Subcutaneous abdominal adipose tissue (tissue), 5 donors: ENCODE results near the gene CHRNE.

Experiments used
- H3K27ac ChIP-seq: one replicate; pipeline ENCODE4 v1.7.0; 2013; ENCODE audit warnings: low read depth, mild to moderate bottlenecking, inconsistent platforms, low read length, moderate library complexity
- H3K27me3 ChIP-seq, 5 donors: one replicate each; pipeline ENCODE4 v1.7.0; 2013; ENCODE audit warnings: low read length in 5 of 5, inconsistent platforms in 1 of 5; ENCODE audit not compliant: control insufficient read depth in 5 of 5, insufficient read depth in 4 of 5
- H3K36me3 ChIP-seq, 5 donors: one replicate each; pipeline ENCODE4 v1.7.0; 2013; ENCODE audit warnings: low read length in 5 of 5; ENCODE audit not compliant: control insufficient read depth in 5 of 5, insufficient read depth in 5 of 5
- H3K4me1 ChIP-seq, 5 donors: one replicate each; pipeline ENCODE4 v1.7.0; 2013; ENCODE audit warnings: low read length in 5 of 5, mild to moderate bottlenecking in 3 of 5, moderate library complexity in 1 of 5; ENCODE audit not compliant: control insufficient read depth in 5 of 5, insufficient read depth in 5 of 5
- H3K4me3 ChIP-seq, 5 donors: one replicate each; pipeline ENCODE4 v1.7.0; 2013; ENCODE audit warnings: low read length in 5 of 5, low read depth in 1 of 5
- H3K9ac ChIP-seq, 5 donors: one replicate each; pipeline ENCODE4 v1.7.0; 2013; ENCODE audit warnings: low read length in 5 of 5, mild to moderate bottlenecking in 4 of 5, moderate library complexity in 3 of 5
- H3K9me3 ChIP-seq, 5 donors: one replicate each; pipeline ENCODE4 v1.7.0; 2013; ENCODE audit warnings: low read length in 5 of 5; ENCODE audit not compliant: control insufficient read depth in 5 of 5
- donor health status: healthy.
- donor health status: healthy.
- donor health status: healthy.
- donor health status: healthy.
- donor health status: healthy.

The CHRNE gene

DNA sequence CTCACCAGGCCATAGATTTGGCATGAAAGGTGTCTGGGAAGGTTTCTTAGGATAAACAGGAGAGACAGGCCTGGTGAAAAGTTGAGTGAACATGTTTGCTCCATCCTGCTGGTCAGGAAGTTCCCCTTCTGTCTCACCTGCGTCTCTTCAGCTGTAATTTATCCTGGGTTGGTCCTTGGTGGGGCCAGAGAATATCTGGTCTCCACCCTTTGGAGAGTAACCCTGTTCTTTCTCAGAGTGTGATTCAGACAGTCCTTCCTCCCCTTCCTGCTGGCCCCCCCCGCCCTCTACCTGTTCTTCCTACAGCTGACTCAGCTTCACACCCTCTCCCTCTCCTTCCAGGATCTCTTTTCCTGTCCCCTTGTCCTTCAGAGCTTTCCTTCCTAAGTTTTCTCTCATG lies 52.7 kb downstream of the CHRNE start:
- Histone ChIP-seq H3K27ac (no peak overlapping the region), H3K9ac (no peak overlapping the region)

DNA sequence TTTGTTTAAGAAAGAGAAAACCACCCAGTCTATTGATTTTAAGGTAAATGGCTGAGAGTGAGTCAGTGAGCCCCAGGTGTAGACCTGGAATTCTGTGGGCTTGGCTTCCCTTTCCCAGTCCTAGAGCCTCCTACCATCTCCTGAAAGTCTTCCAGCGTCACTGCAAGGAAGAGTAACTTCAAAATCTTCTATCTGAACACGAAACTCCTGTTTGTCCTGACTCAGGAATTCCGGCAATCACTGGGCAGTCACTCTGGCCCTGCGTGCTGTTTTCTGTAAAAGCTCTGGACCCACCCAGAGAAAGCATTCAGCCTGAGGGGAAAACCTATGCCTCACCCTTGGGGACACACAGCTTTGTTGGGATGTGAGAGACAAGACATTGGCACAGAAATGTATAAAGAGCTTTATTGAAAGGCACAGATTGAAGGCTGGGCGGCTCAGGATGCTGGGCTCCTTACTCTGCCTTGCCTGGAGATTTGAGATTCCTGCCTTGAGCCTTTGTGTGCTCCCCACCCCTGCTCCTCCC lies 53.8 kb downstream of the CHRNE start:
- H3K27me3 ChIP-seq = no peaks in the 10 kb centered on the region
- H3K36me3 ChIP-seq = peaks cover 0 to 5% (median 2%) of the 10 kb centered on the region in 5 donors
- H3K4me3 ChIP-seq = no peak overlapping the region
- no peak overlapping the region for H3K9ac ChIP-seq
- H3K9me3 ChIP-seq = no peaks in the 10 kb centered on the region
- peaks cover 0 to 28% (median 0%) of the 10 kb centered on the region in 5 donors for H3K4me1 ChIP-seq
- H3K27ac ChIP-seq = no peak overlapping the region

More for the DNA sequence above, 52.7 kb downstream of the CHRNE start:
- H3K27me3 ChIP-seq = no peaks in the 10 kb centered on the region
- H3K4me1 ChIP-seq = peaks cover 0 to 20% (median 0%) of the 10 kb centered on the region in 5 donors
- H3K9me3 ChIP-seq = no peaks in the 10 kb centered on the region
- H3K4me3 ChIP-seq = no peak overlapping the region
- H3K36me3 ChIP-seq = peaks cover 0 to 10% (median 5%) of the 10 kb centered on the region in 5 donors
